NT2/D1 (cell line): Measurements from ENCODE around the gene SLC16A10.

Source experiments
- YY1 ChIP-seq: IDR thresholded peaks from 2 replicates; pipeline ENCODE4 v1.6.1; 2011; ENCODE audit not compliant: insufficient read length, insufficient read depth
- ZNF274 ChIP-seq: IDR thresholded peaks from 2 replicates; pipeline ENCODE4 v1.6.1; 2011; ENCODE audit warnings: mild to moderate bottlenecking, low read depth, low read length

DNA sequence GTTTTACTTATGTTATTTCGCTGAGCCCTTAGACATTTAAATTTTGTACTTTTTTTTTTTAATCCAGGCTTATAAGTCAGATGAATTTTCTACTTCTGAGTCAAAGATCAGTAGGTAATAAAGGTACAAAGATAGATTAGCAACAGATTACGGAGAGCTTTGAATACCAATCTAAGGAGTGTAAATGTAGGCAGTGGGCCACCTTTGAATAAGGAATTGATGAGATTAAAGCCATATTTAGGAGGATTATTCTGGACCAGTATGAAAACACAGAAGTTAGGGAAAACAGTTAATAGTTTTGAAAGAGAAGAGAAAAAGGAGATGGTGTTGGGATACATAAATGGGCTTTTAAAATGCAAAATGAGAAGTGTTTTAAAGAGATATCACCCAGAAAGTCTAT, 117.6 kb downstream of the SLC16A10 start:
- TF ChIP-seq YY1 (no peak), ZNF274 (no peak)
